ENCODE results near the gene CD2. TPM values are rescaled to one million over a fixed set of nuclear protein-coding genes. Genes with fewer than 3 reads are reported as not detected.

The CD2 gene
- total RNA-seq (ENCODE audit: unreplicated experiment): not detected
- long read RNA-seq: 0 reads

- DNase-seq (ENCODE audit: low spot score): no peak
- H3K4me3 Mint-ChIP-seq (ENCODE audit: unreplicated experiment): no peak within 1 kb of the TSS
- no peaks in the 10 kb centered on the region for H3K36me3 Mint-ChIP-seq (ENCODE audit: low read depth, unreplicated experiment)
- H3K4me1 Mint-ChIP-seq (ENCODE audit: unreplicated experiment): peaks cover 3% of the 10 kb centered on the region
- no peak for TF ChIP-seq CTCF (IDR thresholded peaks at IDR 0.05; ENCODE audit: unreplicated experiment)
- H3K27me3 Mint-ChIP-seq (ENCODE audit: unreplicated experiment): peaks cover 1% of the 10 kb centered on the region
- H3K27ac Mint-ChIP-seq (ENCODE audit: unreplicated experiment): no peak within 1 kb of the TSS
- no peaks in the 10 kb centered on the region for H3K9me3 Mint-ChIP-seq (ENCODE audit: unreplicated experiment)
Observed at GRCh38 chr1:116754198-116754977, at the start of gene CD2. Gene CD2 (plus strand): TSS chr1:116754430. CDS start chr1:116754493, 63 bp downstream.

GRCh38 chr1:116706123-116706522, 48.1 kb upstream of the CD2 start:
- no peak overlapping the region for H3K27ac Mint-ChIP-seq (ENCODE audit: unreplicated experiment)
- H3K36me3 Mint-ChIP-seq (ENCODE audit: low read depth, unreplicated experiment): no peaks in the 10 kb centered on the region
- no peaks in the 10 kb centered on the region for H3K4me1 Mint-ChIP-seq (ENCODE audit: unreplicated experiment)
- no peaks in the 10 kb centered on the region for H3K9me3 Mint-ChIP-seq (ENCODE audit: unreplicated experiment)
- no peak for DNase-seq (ENCODE audit: low spot score)
- H3K27me3 Mint-ChIP-seq (ENCODE audit: unreplicated experiment): peaks cover 1% of the 10 kb centered on the region
- TF ChIP-seq CTCF (IDR thresholded peaks at IDR 0.05; ENCODE audit: unreplicated experiment): no peak
- no peak overlapping the region for H3K4me3 Mint-ChIP-seq (ENCODE audit: unreplicated experiment)

- Mint-ChIP-seq H3K27me3 (ENCODE audit: unreplicated experiment) (peaks cover 1% of the 10 kb centered on the region), H3K27ac (ENCODE audit: unreplicated experiment) (no peak overlapping the region), H3K9me3 (ENCODE audit: unreplicated experiment) (no peaks in the 10 kb centered on the region), H3K4me1 (ENCODE audit: unreplicated experiment) (no peaks in the 10 kb centered on the region), H3K4me3 (ENCODE audit: unreplicated experiment) (no peak overlapping the region), H3K36me3 (ENCODE audit: low read depth, unreplicated experiment) (no peaks in the 10 kb centered on the region)
- no peak for TF ChIP-seq CTCF (IDR thresholded peaks at IDR 0.05; ENCODE audit: unreplicated experiment)
- no peak for DNase-seq (ENCODE audit: low spot score)
Observed at GRCh38 chr1:116706841-116707240, 47.4 kb upstream of the CD2 start.

GRCh38 chr1:116708255-116708900, 45.9 kb upstream of the CD2 start:
- Mint-ChIP-seq H3K27ac (ENCODE audit: unreplicated experiment) (no peak overlapping the region), H3K4me3 (ENCODE audit: unreplicated experiment) (no peak overlapping the region), H3K9me3 (ENCODE audit: unreplicated experiment) (no peaks in the 10 kb centered on the region), H3K36me3 (ENCODE audit: low read depth, unreplicated experiment) (no peaks in the 10 kb centered on the region), H3K4me1 (ENCODE audit: unreplicated experiment) (peaks cover 7% of the 10 kb centered on the region), H3K27me3 (ENCODE audit: unreplicated experiment) (peaks cover 2% of the 10 kb centered on the region)
- no peak for TF ChIP-seq CTCF (IDR thresholded peaks at IDR 0.05; ENCODE audit: unreplicated experiment)
- no peak for DNase-seq (ENCODE audit: low spot score)

GRCh38 chr1:116709666-116710167, 44.5 kb upstream of the CD2 start:
- H3K4me3 Mint-ChIP-seq (ENCODE audit: unreplicated experiment): no peak overlapping the region
- H3K36me3 Mint-ChIP-seq (ENCODE audit: low read depth, unreplicated experiment): no peaks in the 10 kb centered on the region
- no peaks in the 10 kb centered on the region for H3K9me3 Mint-ChIP-seq (ENCODE audit: unreplicated experiment)
- H3K27ac Mint-ChIP-seq (ENCODE audit: unreplicated experiment): no peak overlapping the region
- TF ChIP-seq CTCF (IDR thresholded peaks at IDR 0.05; ENCODE audit: unreplicated experiment): no peak
- no peak for DNase-seq (ENCODE audit: low spot score)
- H3K27me3 Mint-ChIP-seq (ENCODE audit: unreplicated experiment): peaks cover 2% of the 10 kb centered on the region
- peaks cover 7% of the 10 kb centered on the region for H3K4me1 Mint-ChIP-seq (ENCODE audit: unreplicated experiment)

Data from endothelial cell (in vitro differentiated cells).